Neural progenitor cell (in vitro differentiated cells): ENCODE measurements around the gene SLC25A48. TPM values are rescaled to one million over a fixed set of nuclear protein-coding genes. Genes with fewer than 3 reads are reported as not detected.

Experiments used
- DNase-seq: peaks from one replicate; pipeline ENCODE4 v3.0.0-alpha.2; 2016; ENCODE audit warnings: low spot score
- H2AFZ ChIP-seq: fragments of 200-600 bp; sonication (generic); replicated peaks from 2 replicates; pipeline ENCODE4 v1.6.1; 2016; ENCODE audit warnings: antibody characterized with exemption
- H3F3A ChIP-seq: fragments of 200-600 bp; sonication (generic); 2 replicates; pipeline ENCODE4 v1.6.1; 2016; ENCODE audit warnings: antibody characterized with exemption, low read depth
- H3K27ac ChIP-seq: fragments of 200-600 bp; sonication (generic); 2 replicates; pipeline ENCODE4 v1.5.1; 2016; ENCODE audit warnings: mild to moderate bottlenecking
- H3K27me3 ChIP-seq: fragments of 200-600 bp; sonication (generic); 2 replicates; pipeline ENCODE4 v1.6.1; 2016; ENCODE audit warnings: mild to moderate bottlenecking, moderate library complexity
- H3K36me3 ChIP-seq: fragments of 200-600 bp; sonication (generic); 2 replicates; pipeline ENCODE4 v1.5.1; 2016
- H3K4me1 ChIP-seq: fragments of 200-600 bp; sonication (generic); 2 replicates; pipeline ENCODE4 v1.6.1; 2016; ENCODE audit warnings: mixed run types
- H3K4me2 ChIP-seq: fragments of 200-600 bp; sonication (generic); 2 replicates; pipeline ENCODE4 v1.6.1; 2016
- H3K4me3 ChIP-seq: fragments of 200-600 bp; sonication (generic); 2 replicates; pipeline ENCODE4 v1.5.1; 2016
- H3K79me2 ChIP-seq: fragments of 200-600 bp; sonication (generic); 2 replicates; pipeline ENCODE4 v1.6.1; 2016; ENCODE audit warnings: low read depth
- H3K9ac ChIP-seq: fragments of 200-600 bp; sonication (generic); 2 replicates; pipeline ENCODE4 v1.6.1; 2016
- H3K9me3 ChIP-seq: fragments of 200-600 bp; sonication (generic); 2 replicates; pipeline ENCODE4 v1.5.1; 2016; ENCODE audit warnings: low read depth
- H4K20me1 ChIP-seq: fragments of 200-600 bp; sonication (generic); 2 replicates; pipeline ENCODE4 v1.6.1; 2016; ENCODE audit warnings: low read depth
- H3K27ac Mint-ChIP-seq: 3 replicates; pipeline ENCODE4 v1.8.0; 2021; ENCODE audit warnings: mixed read lengths
- H3K27me3 Mint-ChIP-seq: 2 replicates; pipeline ENCODE4 v1.8.0; 2022; ENCODE audit warnings: low read depth, mild to moderate bottlenecking, inconsistent platforms, moderate library complexity, mixed read lengths; ENCODE audit not compliant: insufficient read depth
- H3K36me3 Mint-ChIP-seq: 3 replicates; pipeline ENCODE4 v1.8.0; 2021; ENCODE audit warnings: mixed read lengths
- H3K4me1 Mint-ChIP-seq: 3 replicates; pipeline ENCODE4 v1.8.0; 2021; ENCODE audit warnings: mixed read lengths
- H3K4me3 Mint-ChIP-seq: 3 replicates; pipeline ENCODE4 v1.8.0; 2021; ENCODE audit warnings: mild to moderate bottlenecking, moderate library complexity, mixed read lengths
- H3K9me3 Mint-ChIP-seq: 3 replicates; pipeline ENCODE4 v1.8.0; 2020; ENCODE audit warnings: mixed read lengths
- EZH2 ChIP-seq: fragments of 200-600 bp; sonication (generic); IDR thresholded peaks from 2 replicates; pipeline ENCODE4 v1.6.1; 2017; ENCODE audit warnings: antibody characterized with exemption, mild to moderate bottlenecking, moderate library complexity
- EZH2phosphoT487 ChIP-seq: fragments of 200-600 bp; sonication (generic); IDR thresholded peaks from 2 replicates; pipeline ENCODE4 v1.6.1; 2017; ENCODE audit warnings: antibody characterized with exemption
- total RNA-seq: library from RNA; depleted of rRNA; stranded (reverse); fragments of >200 nt; gene quantifications from 2 replicates; pipeline ENCODE4 v1.2.3, GENCODE V29; 2015; ENCODE audit warnings: low replicate concordance
- TF ChIP-seq, protein P1 (sequence below): fragments of 200-600 bp; sonication (generic); IDR thresholded peaks from 2 replicates; pipeline ENCODE4 v1.5.1; 2017; ENCODE audit warnings: antibody characterized with exemption, mild to moderate bottlenecking

SLC25A48 gene
- total RNA-seq, 1 donor from 2014 or later = not detected

DNA sequence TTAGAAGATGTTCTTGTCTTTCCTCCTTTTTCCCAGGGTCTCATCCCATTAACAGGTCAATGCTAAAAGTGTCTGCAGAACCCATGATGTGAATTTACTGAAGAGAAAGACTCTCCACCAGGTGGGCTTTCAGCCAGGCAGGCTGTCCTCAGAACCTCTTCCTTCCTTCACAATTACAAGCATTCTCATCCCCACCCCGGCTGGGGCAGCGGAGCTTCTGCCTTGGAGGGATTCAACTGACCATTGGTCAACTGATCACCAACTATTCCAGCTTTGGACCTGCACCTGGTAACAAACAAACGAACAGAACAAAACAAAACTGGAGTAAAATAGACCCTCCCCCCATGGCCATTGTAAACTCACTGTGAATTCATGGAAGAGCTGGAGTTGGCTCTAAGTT is 48.6 kb downstream of the SLC25A48 start:
- H3K4me1 Mint-ChIP-seq = no peaks in the 10 kb centered on the region
- Histone ChIP-seq H3K4me3 (no peak overlapping the region), H3K4me2 (no peak overlapping the region), H3K9me3 (no peaks in the 10 kb centered on the region), H4K20me1 (no peaks in the 10 kb centered on the region), H3F3A (no peaks in the 10 kb centered on the region), H3K79me2 (no peaks in the 10 kb centered on the region), H3K27me3 (peaks cover 15% of the 10 kb centered on the region), H3K36me3 (no peaks in the 10 kb centered on the region), H3K9ac (no peak overlapping the region), H3K4me1 (no peaks in the 10 kb centered on the region), H2AFZ (no peak overlapping the region), H3K27ac (no peak overlapping the region)
- TF ChIP-seq, protein P1, sequence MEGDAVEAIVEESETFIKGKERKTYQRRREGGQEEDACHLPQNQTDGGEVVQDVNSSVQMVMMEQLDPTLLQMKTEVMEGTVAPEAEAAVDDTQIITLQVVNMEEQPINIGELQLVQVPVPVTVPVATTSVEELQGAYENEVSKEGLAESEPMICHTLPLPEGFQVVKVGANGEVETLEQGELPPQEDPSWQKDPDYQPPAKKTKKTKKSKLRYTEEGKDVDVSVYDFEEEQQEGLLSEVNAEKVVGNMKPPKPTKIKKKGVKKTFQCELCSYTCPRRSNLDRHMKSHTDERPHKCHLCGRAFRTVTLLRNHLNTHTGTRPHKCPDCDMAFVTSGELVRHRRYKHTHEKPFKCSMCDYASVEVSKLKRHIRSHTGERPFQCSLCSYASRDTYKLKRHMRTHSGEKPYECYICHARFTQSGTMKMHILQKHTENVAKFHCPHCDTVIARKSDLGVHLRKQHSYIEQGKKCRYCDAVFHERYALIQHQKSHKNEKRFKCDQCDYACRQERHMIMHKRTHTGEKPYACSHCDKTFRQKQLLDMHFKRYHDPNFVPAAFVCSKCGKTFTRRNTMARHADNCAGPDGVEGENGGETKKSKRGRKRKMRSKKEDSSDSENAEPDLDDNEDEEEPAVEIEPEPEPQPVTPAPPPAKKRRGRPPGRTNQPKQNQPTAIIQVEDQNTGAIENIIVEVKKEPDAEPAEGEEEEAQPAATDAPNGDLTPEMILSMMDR = no peak
- TF ChIP-seq EZH2phosphoT487 (no peak), EZH2 (no peak)
- no peaks in the 10 kb centered on the region for H3K9me3 Mint-ChIP-seq
- peaks cover 12% of the 10 kb centered on the region for H3K27me3 Mint-ChIP-seq
- H3K27ac Mint-ChIP-seq = no peak overlapping the region
- no peak for DNase-seq
- no peak overlapping the region for H3K4me3 Mint-ChIP-seq
- no peaks in the 10 kb centered on the region for H3K36me3 Mint-ChIP-seq

DNA sequence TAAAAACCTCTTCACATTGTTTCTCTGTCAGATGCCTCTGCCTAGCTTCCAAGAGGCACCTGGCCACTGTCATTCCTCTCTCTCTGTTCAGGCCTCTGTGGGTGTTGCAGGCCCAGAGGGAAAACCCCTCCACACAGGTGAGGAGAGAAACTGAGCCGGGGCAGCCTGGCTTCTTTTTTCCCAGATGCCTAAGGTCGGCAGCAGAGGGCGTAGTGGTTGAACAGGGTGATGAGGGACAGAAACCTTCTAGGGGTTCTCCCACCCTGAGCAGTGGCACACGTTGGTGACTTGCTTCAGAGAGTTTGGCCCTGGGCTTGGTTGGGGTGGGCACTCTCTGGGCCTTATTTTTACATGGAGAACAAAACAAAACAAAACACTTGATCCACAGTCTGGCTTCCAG is 49.0 kb downstream of the SLC25A48 start:
- Mint-ChIP-seq H3K4me3 (no peak overlapping the region), H3K9me3 (no peaks in the 10 kb centered on the region), H3K36me3 (no peaks in the 10 kb centered on the region), H3K4me1 (peaks cover 4% of the 10 kb centered on the region), H3K27me3 (peaks cover 12% of the 10 kb centered on the region), H3K27ac (no peak overlapping the region)
- no peaks in the 10 kb centered on the region for H3K4me1 ChIP-seq
- no peaks in the 10 kb centered on the region for H3F3A ChIP-seq
- no peaks in the 10 kb centered on the region for H3K9me3 ChIP-seq
- H4K20me1 ChIP-seq = no peaks in the 10 kb centered on the region
- TF ChIP-seq EZH2 = no peak
- no peak for TF ChIP-seq EZH2phosphoT487
- TF ChIP-seq, protein P1 = peak; percentile 33
- DNase-seq = no peak
- H3K36me3 ChIP-seq = no peaks in the 10 kb centered on the region
- H2AFZ ChIP-seq = no peak overlapping the region
- H3K79me2 ChIP-seq = no peaks in the 10 kb centered on the region
- H3K9ac ChIP-seq = no peak overlapping the region
- H3K27ac ChIP-seq = no peak overlapping the region
- H3K27me3 ChIP-seq = peaks cover 20% of the 10 kb centered on the region
- H3K4me2 ChIP-seq = no peak overlapping the region
- no peak overlapping the region for H3K4me3 ChIP-seq

DNA sequence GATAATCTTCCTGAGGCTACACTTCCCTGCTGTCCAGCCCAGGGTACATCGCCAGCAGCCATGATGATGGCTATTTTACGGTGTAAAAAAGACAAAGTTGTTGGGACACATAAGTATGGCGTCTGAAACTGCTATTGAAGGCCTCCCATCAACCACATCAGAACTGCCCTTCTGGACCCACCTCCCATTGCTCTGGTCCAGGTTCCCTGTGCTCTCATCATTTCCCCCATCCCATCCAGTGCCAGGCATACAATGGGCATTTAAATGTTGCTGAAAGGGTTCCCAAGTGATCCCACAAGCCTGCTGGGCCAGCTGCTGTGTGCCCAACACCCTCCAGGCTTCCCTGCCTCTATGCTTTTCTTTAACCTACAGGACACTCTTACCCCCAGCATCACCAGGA is 50.6 kb downstream of the SLC25A48 start:
- H3K79me2 ChIP-seq = no peaks in the 10 kb centered on the region
- Mint-ChIP-seq H3K9me3 (no peaks in the 10 kb centered on the region), H3K4me1 (peaks cover 4% of the 10 kb centered on the region), H3K27me3 (peaks cover 15% of the 10 kb centered on the region), H3K36me3 (no peaks in the 10 kb centered on the region), H3K4me3 (no peak overlapping the region), H3K27ac (no peak overlapping the region)
- H3K27me3 ChIP-seq = peaks cover 35% of the 10 kb centered on the region
- no peak overlapping the region for H3K4me2 ChIP-seq
- H3K9me3 ChIP-seq = no peaks in the 10 kb centered on the region
- no peaks in the 10 kb centered on the region for H4K20me1 ChIP-seq
- no peak for DNase-seq
- H3K4me3 ChIP-seq = no peak overlapping the region
- H2AFZ ChIP-seq = no peak overlapping the region
- H3K27ac ChIP-seq = no peak overlapping the region
- H3K9ac ChIP-seq = no peak overlapping the region
- TF ChIP-seq EZH2 (no peak), EZH2phosphoT487 (no peak)
- TF ChIP-seq, protein P1 = no peak
- no peaks in the 10 kb centered on the region for H3F3A ChIP-seq
- H3K4me1 ChIP-seq = no peaks in the 10 kb centered on the region
- H3K36me3 ChIP-seq = no peaks in the 10 kb centered on the region
